Spinal cord (tissue), 10 donors: Measurements from ENCODE around the gene TRIM66. TPM values are rescaled to one million over a fixed set of nuclear protein-coding genes. Genes with fewer than 3 reads are reported as not detected.
A peak's percentile ranks its signal among the peaks of the same experiment; 100 is the strongest.

Source experiments
- DNase-seq, 6 donors: peaks; one replicate each; pipeline versions ENCODE4 v3.0.0 to v3.0.0-alpha.2; 2013 to 2015; ENCODE audit warnings: low spot score in 6 of 6, low read depth in 4 of 6
- H3K27ac ChIP-seq: one replicate; pipeline ENCODE4 v1.5.1; 2013; ENCODE audit warnings: low read depth, low read length, control low read depth
- H3K27me3 ChIP-seq: one replicate; pipeline ENCODE4 v1.6.1; 2013; ENCODE audit warnings: low read length; ENCODE audit not compliant: control insufficient read depth, insufficient read depth
- H3K36me3 ChIP-seq: one replicate; pipeline ENCODE4 v1.6.1; 2013; ENCODE audit warnings: low read length; ENCODE audit not compliant: control insufficient read depth, insufficient read depth
- H3K4me1 ChIP-seq: one replicate; pipeline ENCODE4 v1.6.1; 2013; ENCODE audit warnings: low read length; ENCODE audit not compliant: control insufficient read depth, insufficient read depth
- H3K4me3 ChIP-seq: one replicate; pipeline ENCODE4 v1.5.1; 2013; ENCODE audit warnings: low read depth, low read length, control low read depth
- H3K9me3 ChIP-seq: one replicate; pipeline ENCODE4 v1.6.1; 2013; ENCODE audit warnings: low read length; ENCODE audit not compliant: control insufficient read depth, insufficient read depth
- WGBS: methylation state at CpG from one replicate; pipeline ENCODE4 v1.1.5; 2013; ENCODE audit warnings: missing lambda C conversion rate; ENCODE audit not compliant: insufficient coverage; 5-methylcytosine and 5-hydroxymethylcytosine counted together
- polyA plus RNA-seq, 2 donors: library from polyadenylated mRNA; unstranded; fragments of 120-200 nt; gene quantifications; one replicate each; pipeline ENCODE4 v1.2.1, GENCODE V29; 2013; ENCODE audit not compliant: insufficient read length in 2 of 2
- total RNA-seq, 2 donors: library from RNA; depleted of rRNA in 1 of 2; stranded (reverse); fragments of 120-200 nt in 1 of 2; fragments of >200 nt in 1 of 2; gene quantifications; one replicate each; pipeline versions ENCODE4 v1.2.3 to v1.2.4, GENCODE V29; 2013 to 2014
- donor health status: healthy.

The TRIM66 gene
- total and polyA plus RNA-seq, 4 donors: 4.8 to 8.5 (median 7.5) TPM

GRCh38 chr11:8723711-8724110 lies 41.2 kb upstream of the TRIM66 start:
- H3K4me3 ChIP-seq: no peak overlapping the region
- peaks cover 34% of the 10 kb centered on the region for H3K36me3 ChIP-seq
- no peaks in the 10 kb centered on the region for H3K9me3 ChIP-seq
- H3K4me1 ChIP-seq: peaks cover 61% of the 10 kb centered on the region
- no peaks in the 10 kb centered on the region for H3K27me3 ChIP-seq
- 44% methylated on average over 4 of the region's 7 CpGs for WGBS
- DNase-seq: peak in 1 of 6 donors; percentile 58
- H3K27ac ChIP-seq: no peak overlapping the region

- Histone ChIP-seq H3K4me1 (peaks cover 66% of the 10 kb centered on the region), H3K27ac (peak overlapping the region; percentile 80), H3K4me3 (no peak overlapping the region), H3K36me3 (peaks cover 34% of the 10 kb centered on the region), H3K27me3 (no peaks in the 10 kb centered on the region), H3K9me3 (no peaks in the 10 kb centered on the region)
- 95% methylated on average over 3 of the region's 3 CpGs for WGBS
- no peak for DNase-seq
Measured at GRCh38 chr11:8722809-8723208, 40.3 kb upstream of the TRIM66 start.

GRCh38 chr11:8721609-8722500 lies 39.4 kb upstream of the TRIM66 start:
- peak in 2 of 6 donors; percentile 24 to 68 for DNase-seq
- Histone ChIP-seq H3K9me3 (no peaks in the 10 kb centered on the region), H3K36me3 (peaks cover 41% of the 10 kb centered on the region), H3K4me1 (peaks cover 70% of the 10 kb centered on the region), H3K4me3 (no peak overlapping the region), H3K27ac (peak overlapping the region; percentile 80), H3K27me3 (no peaks in the 10 kb centered on the region)
- WGBS: 60% methylated on average over 13 of the region's 13 CpGs

GRCh38 chr11:8720868-8721608 lies 38.6 kb upstream of the TRIM66 start:
- WGBS: 46% methylated on average over 3 of the region's 5 CpGs
- peak overlapping the region; percentile 80 for H3K27ac ChIP-seq

GRCh38 chr11:8720352-8720751 lies 37.9 kb upstream of the TRIM66 start:
- Histone ChIP-seq H3K9me3 (no peaks in the 10 kb centered on the region), H3K4me1 (peaks cover 80% of the 10 kb centered on the region), H3K27me3 (no peaks in the 10 kb centered on the region), H3K36me3 (peaks cover 52% of the 10 kb centered on the region), H3K4me3 (no peak overlapping the region), H3K27ac (peak overlapping the region; percentile 80)
- DNase-seq: no peak
- WGBS: 30% methylated on average over 2 of the region's 3 CpGs

More at GRCh38 chr11:8720868-8721608, 38.6 kb upstream of the TRIM66 start:
- H3K9me3 ChIP-seq: no peaks in the 10 kb centered on the region
- no peak for DNase-seq
- H3K4me1 ChIP-seq: peaks cover 74% of the 10 kb centered on the region
- no peak overlapping the region for H3K4me3 ChIP-seq
- no peaks in the 10 kb centered on the region for H3K27me3 ChIP-seq
- H3K36me3 ChIP-seq: peaks cover 48% of the 10 kb centered on the region

GRCh38 chr11:8719721-8720120 lies 37.3 kb upstream of the TRIM66 start:
- Histone ChIP-seq H3K27ac (peak overlapping the region; percentile 80), H3K4me3 (no peak overlapping the region), H3K4me1 (peaks cover 82% of the 10 kb centered on the region), H3K36me3 (peaks cover 50% of the 10 kb centered on the region), H3K27me3 (no peaks in the 10 kb centered on the region), H3K9me3 (no peaks in the 10 kb centered on the region)
- no CpG with 5 or more reads among the region's 3 CpGs for WGBS
- DNase-seq: peak in 1 of 6 donors; percentile 44

- H3K36me3 ChIP-seq: peaks cover 54% of the 10 kb centered on the region
- no peaks in the 10 kb centered on the region for H3K27me3 ChIP-seq
- H3K4me3 ChIP-seq: no peak overlapping the region
- H3K4me1 ChIP-seq: peaks cover 82% of the 10 kb centered on the region
- no CpG with 5 or more reads among the region's 4 CpGs for WGBS
- no peaks in the 10 kb centered on the region for H3K9me3 ChIP-seq
- peak in 1 of 6 donors; percentile 50 for DNase-seq
- peak overlapping the region; percentile 80 for H3K27ac ChIP-seq
Measured at GRCh38 chr11:8719211-8719649, 36.8 kb upstream of the TRIM66 start.

- no peaks in the 10 kb centered on the region for H3K27me3 ChIP-seq
- H3K36me3 ChIP-seq: peaks cover 56% of the 10 kb centered on the region
- WGBS: 67% methylated on average over 4 of the region's 11 CpGs
- H3K4me3 ChIP-seq: no peak overlapping the region
- peak in 2 of 6 donors; percentile 34 to 65 for DNase-seq
- no peaks in the 10 kb centered on the region for H3K9me3 ChIP-seq
- peaks cover 75% of the 10 kb centered on the region for H3K4me1 ChIP-seq
- peak overlapping the region; percentile 80 for H3K27ac ChIP-seq
Measured at GRCh38 chr11:8717876-8718753, 35.6 kb upstream of the TRIM66 start.

GRCh38 chr11:8717544-8717875 lies 35.0 kb upstream of the TRIM66 start:
- Histone ChIP-seq H3K4me3 (no peak overlapping the region), H3K27me3 (no peaks in the 10 kb centered on the region), H3K4me1 (peaks cover 69% of the 10 kb centered on the region), H3K36me3 (peaks cover 55% of the 10 kb centered on the region), H3K9me3 (no peaks in the 10 kb centered on the region), H3K27ac (peak overlapping the region; percentile 80)
- no peak for DNase-seq
- WGBS: 93% methylated on average over 7 of the region's 9 CpGs
